Endothelial cell (in vitro differentiated cells): ENCODE results near the gene VWA2. TPM values are rescaled to one million over a fixed set of nuclear protein-coding genes. Genes with fewer than 3 reads are reported as not detected.

Experiments
- DNase-seq: peaks from one replicate; pipeline ENCODE4 v3.0.0; 2021; ENCODE audit warnings: low spot score
- H3K27ac Mint-ChIP-seq: one replicate; pipeline ENCODE4 v1.8.0; 2021; ENCODE audit warnings: mixed read lengths, inconsistent platforms; ENCODE audit not compliant: unreplicated experiment
- H3K27me3 Mint-ChIP-seq: one replicate; pipeline ENCODE4 v1.8.0; 2021; ENCODE audit warnings: mild to moderate bottlenecking, moderate library complexity, mixed read lengths, inconsistent platforms; ENCODE audit not compliant: unreplicated experiment
- H3K36me3 Mint-ChIP-seq: one replicate; pipeline ENCODE4 v1.8.0; 2021; ENCODE audit warnings: mild to moderate bottlenecking, low read depth, mixed read lengths, inconsistent platforms; ENCODE audit not compliant: unreplicated experiment
- H3K4me1 Mint-ChIP-seq: one replicate; pipeline ENCODE4 v1.8.0; 2021; ENCODE audit warnings: mild to moderate bottlenecking, mixed read lengths, inconsistent platforms; ENCODE audit not compliant: unreplicated experiment
- H3K4me3 Mint-ChIP-seq: one replicate; pipeline ENCODE4 v1.8.0; 2021; ENCODE audit warnings: mild to moderate bottlenecking, mixed read lengths, inconsistent platforms; ENCODE audit not compliant: unreplicated experiment
- H3K9me3 Mint-ChIP-seq: one replicate; pipeline ENCODE4 v1.8.0; 2021; ENCODE audit warnings: mixed read lengths, inconsistent platforms; ENCODE audit not compliant: unreplicated experiment
- total RNA-seq: library from RNA; stranded (reverse); fragmentation: NEBNext Ultra II Directional; extraction: Animal tissue kit (Norgen Biotek cat#: 25700); gene quantifications from one replicate; pipeline ENCODE4 v1.2.1, GENCODE V29; 2021; ENCODE audit not compliant: unreplicated experiment
- TF ChIP-seq, protein P1 (sequence below): fragments of 200-600 bp; sonication (generic); IDR thresholded peaks from one replicate; pipeline ENCODE4 v1.5.0; 2021; ENCODE audit warnings: antibody characterized with exemption; ENCODE audit not compliant: unreplicated experiment

VWA2 gene
- total RNA-seq, 1 donor from 2014 or later, result 2.4 TPM

DNA sequence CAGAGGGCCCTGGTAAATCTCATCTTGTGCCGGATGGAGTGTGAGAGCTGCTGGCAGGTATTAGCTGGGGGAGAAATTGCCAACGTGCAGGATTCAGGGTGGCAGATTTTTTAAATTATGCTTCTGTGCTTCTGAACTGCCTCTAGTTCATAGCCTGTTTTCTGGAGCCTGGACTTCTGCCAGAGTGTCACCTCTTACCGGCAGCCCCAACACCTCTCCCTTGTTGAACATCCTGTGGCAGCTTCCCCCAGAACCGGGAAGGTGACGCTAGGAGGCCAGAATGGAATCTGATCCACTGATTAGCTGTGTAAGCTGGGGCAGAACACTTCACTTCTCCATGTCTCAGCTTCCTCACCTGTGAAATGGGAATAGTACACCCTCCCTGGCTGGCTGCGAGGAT is 5.1 kb downstream of the VWA2 start:
- Mint-ChIP-seq H3K27me3 (peaks cover 3% of the 10 kb centered on the region), H3K27ac (no peak overlapping the region), H3K4me3 (no peak overlapping the region), H3K4me1 (peaks cover 35% of the 10 kb centered on the region), H3K36me3 (no peaks in the 10 kb centered on the region), H3K9me3 (no peaks in the 10 kb centered on the region)
- TF ChIP-seq, protein P1, sequence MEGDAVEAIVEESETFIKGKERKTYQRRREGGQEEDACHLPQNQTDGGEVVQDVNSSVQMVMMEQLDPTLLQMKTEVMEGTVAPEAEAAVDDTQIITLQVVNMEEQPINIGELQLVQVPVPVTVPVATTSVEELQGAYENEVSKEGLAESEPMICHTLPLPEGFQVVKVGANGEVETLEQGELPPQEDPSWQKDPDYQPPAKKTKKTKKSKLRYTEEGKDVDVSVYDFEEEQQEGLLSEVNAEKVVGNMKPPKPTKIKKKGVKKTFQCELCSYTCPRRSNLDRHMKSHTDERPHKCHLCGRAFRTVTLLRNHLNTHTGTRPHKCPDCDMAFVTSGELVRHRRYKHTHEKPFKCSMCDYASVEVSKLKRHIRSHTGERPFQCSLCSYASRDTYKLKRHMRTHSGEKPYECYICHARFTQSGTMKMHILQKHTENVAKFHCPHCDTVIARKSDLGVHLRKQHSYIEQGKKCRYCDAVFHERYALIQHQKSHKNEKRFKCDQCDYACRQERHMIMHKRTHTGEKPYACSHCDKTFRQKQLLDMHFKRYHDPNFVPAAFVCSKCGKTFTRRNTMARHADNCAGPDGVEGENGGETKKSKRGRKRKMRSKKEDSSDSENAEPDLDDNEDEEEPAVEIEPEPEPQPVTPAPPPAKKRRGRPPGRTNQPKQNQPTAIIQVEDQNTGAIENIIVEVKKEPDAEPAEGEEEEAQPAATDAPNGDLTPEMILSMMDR, result no peak
- no peak for DNase-seq

DNA sequence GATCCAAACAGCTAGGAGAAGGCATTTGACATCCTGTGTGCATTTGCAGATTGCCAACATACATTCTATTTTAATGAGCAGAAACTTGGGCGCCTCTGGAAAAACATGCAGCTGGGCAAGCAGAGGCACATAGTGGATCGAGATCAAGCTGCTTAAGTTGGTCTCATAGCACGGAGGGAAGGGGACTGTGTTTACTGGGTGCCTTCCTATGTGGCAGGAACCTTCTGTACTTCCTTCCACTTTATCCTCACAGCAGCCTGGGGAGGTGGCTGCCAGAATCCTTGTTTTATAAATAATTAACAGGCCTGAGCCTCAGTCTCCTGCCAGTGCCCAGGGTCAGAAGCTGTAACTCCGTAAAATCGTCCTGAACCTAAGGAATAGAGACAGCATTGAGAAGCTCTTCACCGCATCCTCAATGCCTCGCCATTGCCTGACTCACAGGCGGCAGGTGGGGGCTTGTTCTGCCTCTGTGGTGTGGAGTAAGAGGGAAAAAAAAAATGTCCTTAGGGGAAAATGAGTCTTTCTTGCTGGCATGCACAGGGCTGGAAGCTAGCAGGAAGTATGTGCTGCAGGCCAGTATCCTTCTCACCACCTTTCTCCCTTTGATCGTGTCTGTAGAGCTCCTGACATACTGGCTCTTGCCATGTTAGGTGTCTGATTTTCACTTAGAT is 6.2 kb downstream of the VWA2 start:
- Mint-ChIP-seq H3K4me3 (no peak overlapping the region), H3K9me3 (no peaks in the 10 kb centered on the region), H3K27ac (no peak overlapping the region), H3K4me1 (peaks cover 44% of the 10 kb centered on the region), H3K36me3 (no peaks in the 10 kb centered on the region), H3K27me3 (peaks cover 4% of the 10 kb centered on the region)
- TF ChIP-seq, protein P1, result no peak
- DNase-seq, result no peak

DNA sequence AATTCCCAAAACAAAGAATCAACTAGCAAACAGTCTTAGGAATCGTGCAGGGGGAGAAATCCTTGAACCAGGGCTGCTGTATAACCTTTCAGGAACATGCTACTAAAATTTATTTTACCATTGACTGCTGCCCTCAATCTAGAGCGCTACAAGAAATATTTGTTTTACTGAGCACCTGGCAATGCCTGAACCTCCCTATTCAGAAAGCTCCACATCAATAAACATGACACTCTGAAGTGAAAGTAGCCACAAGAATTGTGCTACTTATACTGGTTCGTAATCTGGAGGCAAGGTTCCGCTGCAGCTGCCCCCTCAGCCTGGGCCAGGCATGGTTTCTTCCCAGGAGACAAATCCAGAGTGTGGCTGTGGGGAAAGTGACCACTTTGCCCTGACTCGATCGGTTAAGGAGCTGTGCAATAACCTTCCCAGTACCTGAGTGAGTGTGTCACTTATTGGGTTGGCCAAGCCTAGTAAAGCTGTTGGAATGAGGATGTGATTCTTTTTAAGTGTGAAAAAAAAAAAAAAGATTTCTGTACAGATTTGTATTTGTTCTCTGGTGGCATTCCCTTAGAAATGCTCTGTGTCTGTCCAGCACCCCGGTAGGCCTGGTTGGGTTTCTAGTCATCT is 7.7 kb downstream of the VWA2 start:
- no peak overlapping the region for H3K27ac Mint-ChIP-seq
- DNase-seq, result no peak
- H3K9me3 Mint-ChIP-seq, result no peaks in the 10 kb centered on the region
- TF ChIP-seq, protein P1, result no peak
- H3K36me3 Mint-ChIP-seq, result no peaks in the 10 kb centered on the region
- no peak overlapping the region for H3K4me3 Mint-ChIP-seq
- H3K4me1 Mint-ChIP-seq, result peaks cover 54% of the 10 kb centered on the region
- peaks cover 7% of the 10 kb centered on the region for H3K27me3 Mint-ChIP-seq

DNA sequence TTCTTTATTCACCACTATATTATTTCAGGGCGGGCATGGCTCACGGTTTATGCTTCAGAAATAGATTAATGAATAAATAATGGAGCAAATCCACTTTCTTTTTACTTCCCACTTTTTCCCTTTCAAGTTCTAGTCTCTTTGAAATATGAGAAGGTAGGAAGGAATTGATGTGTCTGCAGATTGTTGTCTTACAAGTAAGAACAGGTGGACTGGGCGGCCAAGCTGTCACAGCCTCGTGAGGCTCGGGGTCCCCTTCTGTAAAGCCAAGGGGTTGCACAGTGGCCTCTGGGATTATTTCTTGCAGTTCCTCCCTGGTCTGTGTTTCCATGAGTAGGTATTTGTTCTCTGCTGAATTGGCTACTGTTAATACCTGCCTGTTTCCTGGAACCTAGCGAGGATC is 11.2 kb downstream of the VWA2 start:
- H3K4me1 Mint-ChIP-seq, result peaks cover 42% of the 10 kb centered on the region
- DNase-seq, result no peak

DNA sequence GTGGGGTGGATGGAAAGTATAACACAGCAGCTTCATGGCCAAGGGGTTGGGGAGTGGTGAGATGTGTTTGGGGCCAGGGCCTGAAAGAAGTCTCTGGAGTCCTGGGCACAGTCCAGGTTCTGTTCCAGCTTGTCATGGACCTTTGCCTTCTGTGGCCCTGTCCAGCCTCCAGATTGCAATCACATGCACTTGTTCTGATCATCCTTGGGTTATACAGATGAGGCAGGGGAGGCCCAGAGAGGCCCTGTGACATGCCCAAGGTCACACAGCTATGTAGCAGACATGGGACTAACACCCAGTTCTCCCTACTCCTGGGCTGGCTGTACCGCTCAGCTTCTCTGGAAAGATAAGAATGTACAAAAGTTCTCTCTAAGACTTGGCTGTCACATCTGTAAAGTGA is 11.7 kb downstream of the VWA2 start:
- no peak overlapping the region for H3K27ac Mint-ChIP-seq

More for the DNA sequence above, 11.2 kb downstream of the VWA2 start:
- Mint-ChIP-seq H3K9me3 (no peaks in the 10 kb centered on the region), H3K27ac (peak overlapping the region; percentile 41), H3K27me3 (peaks cover 17% of the 10 kb centered on the region), H3K36me3 (peaks cover 8% of the 10 kb centered on the region), H3K4me3 (no peak overlapping the region)
- TF ChIP-seq, protein P1, result no peak

More for the DNA sequence above, 11.7 kb downstream of the VWA2 start:
- Mint-ChIP-seq H3K27me3 (peaks cover 18% of the 10 kb centered on the region), H3K4me3 (no peak overlapping the region), H3K9me3 (no peaks in the 10 kb centered on the region), H3K4me1 (peaks cover 37% of the 10 kb centered on the region), H3K36me3 (peaks cover 8% of the 10 kb centered on the region)
- TF ChIP-seq, protein P1, result no peak
- no peak for DNase-seq
